ENCODE results near the gene CDNF. TPM values are rescaled to one million over a fixed set of nuclear protein-coding genes. Genes with fewer than 3 reads are reported as not detected.

The CDNF gene
- total and polyA plus RNA-seq, 10 of the 15 experiments (the other 5 are each of a cell fraction or from before 2014, with no cell fraction given): 0.08 to 1.9 (median 0.77) TPM

DNA sequence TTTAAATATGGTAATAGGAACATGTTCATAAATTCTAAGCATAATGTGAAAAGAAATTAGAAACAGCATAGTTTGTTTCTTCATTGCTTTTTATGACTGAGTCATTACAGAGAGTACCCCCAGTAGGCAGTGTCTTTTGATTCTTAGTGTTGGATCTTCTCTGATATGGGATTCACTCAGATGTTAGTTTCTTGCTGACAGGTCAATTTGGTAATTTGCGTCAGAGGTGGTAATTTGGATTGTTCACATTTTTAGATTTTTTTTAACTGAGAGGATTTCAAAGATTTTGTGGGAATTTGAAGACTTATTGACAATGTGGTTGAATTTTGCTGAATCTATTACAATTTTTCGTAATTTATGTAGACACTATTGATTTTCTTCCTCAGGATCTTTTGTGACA lies 2.3 kb upstream of the CDNF start:
- TF ChIP-seq, protein P1, sequence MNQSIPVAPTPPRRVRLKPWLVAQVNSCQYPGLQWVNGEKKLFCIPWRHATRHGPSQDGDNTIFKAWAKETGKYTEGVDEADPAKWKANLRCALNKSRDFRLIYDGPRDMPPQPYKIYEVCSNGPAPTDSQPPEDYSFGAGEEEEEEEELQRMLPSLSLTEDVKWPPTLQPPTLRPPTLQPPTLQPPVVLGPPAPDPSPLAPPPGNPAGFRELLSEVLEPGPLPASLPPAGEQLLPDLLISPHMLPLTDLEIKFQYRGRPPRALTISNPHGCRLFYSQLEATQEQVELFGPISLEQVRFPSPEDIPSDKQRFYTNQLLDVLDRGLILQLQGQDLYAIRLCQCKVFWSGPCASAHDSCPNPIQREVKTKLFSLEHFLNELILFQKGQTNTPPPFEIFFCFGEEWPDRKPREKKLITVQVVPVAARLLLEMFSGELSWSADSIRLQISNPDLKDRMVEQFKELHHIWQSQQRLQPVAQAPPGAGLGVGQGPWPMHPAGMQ (IDR thresholded peaks at IDR 0.05; ENCODE audit: borderline replicate concordance): no peak
- TF ChIP-seq SREBF1 (IDR thresholded peaks at IDR 0.05; ENCODE audit: low read length) (no peak), RELA (IDR thresholded peaks at IDR 0.05; ENCODE audit: borderline replicate concordance, partially characterized antibody) (no peak), ZNF622 (IDR thresholded peaks at IDR 0.05) (no peak), KAT2A (conservative IDR thresholded peaks at IDR 0.05; ENCODE audit: control insufficient read depth, low read depth, low read length) (no peak), SMAD5 (IDR thresholded peaks at IDR 0.05; ENCODE audit: low read depth) (no peak), STAT3 (IDR thresholded peaks at IDR 0.05; ENCODE audit: low read depth, low read length) (no peak), ATF7 (IDR thresholded peaks at IDR 0.05; ENCODE audit: low read depth) (no peak), SIX5 (IDR thresholded peaks at IDR 0.05; ENCODE audit: low read depth, low read length, severe bottlenecking) (no peak), ZNF217 (IDR thresholded peaks at IDR 0.05) (no peak)
- TF ChIP-seq, protein P2, sequence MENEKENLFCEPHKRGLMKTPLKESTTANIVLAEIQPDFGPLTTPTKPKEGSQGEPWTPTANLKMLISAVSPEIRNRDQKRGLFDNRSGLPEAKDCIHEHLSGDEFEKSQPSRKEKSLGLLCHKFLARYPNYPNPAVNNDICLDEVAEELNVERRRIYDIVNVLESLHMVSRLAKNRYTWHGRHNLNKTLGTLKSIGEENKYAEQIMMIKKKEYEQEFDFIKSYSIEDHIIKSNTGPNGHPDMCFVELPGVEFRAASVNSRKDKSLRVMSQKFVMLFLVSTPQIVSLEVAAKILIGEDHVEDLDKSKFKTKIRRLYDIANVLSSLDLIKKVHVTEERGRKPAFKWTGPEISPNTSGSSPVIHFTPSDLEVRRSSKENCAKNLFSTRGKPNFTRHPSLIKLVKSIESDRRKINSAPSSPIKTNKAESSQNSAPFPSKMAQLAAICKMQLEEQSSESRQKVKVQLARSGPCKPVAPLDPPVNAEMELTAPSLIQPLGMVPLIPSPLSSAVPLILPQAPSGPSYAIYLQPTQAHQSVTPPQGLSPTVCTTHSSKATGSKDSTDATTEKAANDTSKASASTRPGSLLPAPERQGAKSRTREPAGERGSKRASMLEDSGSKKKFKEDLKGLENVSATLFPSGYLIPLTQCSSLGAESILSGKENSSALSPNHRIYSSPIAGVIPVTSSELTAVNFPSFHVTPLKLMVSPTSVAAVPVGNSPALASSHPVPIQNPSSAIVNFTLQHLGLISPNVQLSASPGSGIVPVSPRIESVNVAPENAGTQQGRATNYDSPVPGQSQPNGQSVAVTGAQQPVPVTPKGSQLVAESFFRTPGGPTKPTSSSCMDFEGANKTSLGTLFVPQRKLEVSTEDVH (IDR thresholded peaks at IDR 0.05; ENCODE audit: low read depth, partially characterized antibody): no peak
- TF ChIP-seq, protein P3, sequence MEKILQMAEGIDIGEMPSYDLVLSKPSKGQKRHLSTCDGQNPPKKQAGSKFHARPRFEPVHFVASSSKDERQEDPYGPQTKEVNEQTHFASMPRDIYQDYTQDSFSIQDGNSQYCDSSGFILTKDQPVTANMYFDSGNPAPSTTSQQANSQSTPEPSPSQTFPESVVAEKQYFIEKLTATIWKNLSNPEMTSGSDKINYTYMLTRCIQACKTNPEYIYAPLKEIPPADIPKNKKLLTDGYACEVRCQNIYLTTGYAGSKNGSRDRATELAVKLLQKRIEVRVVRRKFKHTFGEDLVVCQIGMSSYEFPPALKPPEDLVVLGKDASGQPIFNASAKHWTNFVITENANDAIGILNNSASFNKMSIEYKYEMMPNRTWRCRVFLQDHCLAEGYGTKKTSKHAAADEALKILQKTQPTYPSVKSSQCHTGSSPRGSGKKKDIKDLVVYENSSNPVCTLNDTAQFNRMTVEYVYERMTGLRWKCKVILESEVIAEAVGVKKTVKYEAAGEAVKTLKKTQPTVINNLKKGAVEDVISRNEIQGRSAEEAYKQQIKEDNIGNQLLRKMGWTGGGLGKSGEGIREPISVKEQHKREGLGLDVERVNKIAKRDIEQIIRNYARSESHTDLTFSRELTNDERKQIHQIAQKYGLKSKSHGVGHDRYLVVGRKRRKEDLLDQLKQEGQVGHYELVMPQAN (conservative IDR thresholded peaks at IDR 0.05): no peak
- no peaks in the 10 kb centered on the region for H3K27me3 ChIP-seq (replicated peaks in 1 of 2; ENCODE audit: control insufficient read depth in 2 of 2, insufficient read depth in 2 of 2, low read length in 1 of 2)
- peaks cover 7% of the 10 kb centered on the region; the same call in 1 of the 2 replicates for H3K4me1 ChIP-seq (ENCODE audit: control insufficient read depth, insufficient read depth, low read length)
- WGBS (ENCODE audit: insufficient coverage, insufficient replicate concordance, low lambda C conversion rate, missing lambda C conversion rate): 90% methylated on average over 2 of the region's 2 CpGs
- SMC1A ChIA-PET (ENCODE audit: uncharacterized antibody, unreplicated experiment): no interaction called here
- no peak for ATAC-seq
- RAD21 ChIA-PET (ENCODE audit: unreplicated experiment): no interaction called here
- no peak for FAIRE-seq
- in situ Hi-C loops (cut with MboI): no loop called here
- H3K36me3 ChIP-seq (ENCODE audit: control insufficient read depth in 2 of 2, insufficient read depth in 2 of 2, low read length in 1 of 2): peaks cover 3 to 31% of the 10 kb centered on the region in 2 experiments
- peak overlapping the region; percentile 41; the same call in 1 of the 2 replicates for H3K4me2 ChIP-seq (ENCODE audit: control insufficient read depth, insufficient read depth)
- H3K9me3 ChIP-seq (replicated peaks; ENCODE audit: control insufficient read depth, insufficient read depth, low read length): no peaks in the 10 kb centered on the region
- POLR2A ChIA-PET: no interaction called here
- no peak overlapping the region for H3K27ac ChIP-seq (ENCODE audit: control insufficient read depth, insufficient read depth)
- H2AFZ ChIP-seq (ENCODE audit: control insufficient read depth, low read depth, low read length): no peak overlapping the region
- no TSS peak for BruUV-seq (replicated peaks)
- intact Hi-C loops (cut with micrococcal nuclease; ENCODE audit: unreplicated experiment): no loop called here
- 0 out of 2 replicates have a peak, but pooled peaks cover 3% of the 10 kb centered on the region for H4K20me1 ChIP-seq (ENCODE audit: control insufficient read depth, insufficient read depth)
- H3K79me2 ChIP-seq (ENCODE audit: control insufficient read depth, insufficient read depth, low read length): peaks cover 29% of the 10 kb centered on the region
- DNase-seq (ENCODE audit: low read depth, low spot score): no peak
- no peak overlapping the region for H3K9ac ChIP-seq (ENCODE audit: control insufficient read depth, insufficient read depth, low read length)
- H3K4me3 ChIP-seq: no peak overlapping the region
- CTCF ChIA-PET: interaction anchor here (1.9 kb wide), 1 partner anchor 11 kb away, joined by 5 read pairs; no protein-coding TSS in a partner anchor
